ENCODE data around the gene PCDH7. TPM values are rescaled to one million over a fixed set of nuclear protein-coding genes. Genes with fewer than 3 reads are reported as not detected.

The PCDH7 gene
- total and polyA plus RNA-seq, 4 experiments from 2014 or later = not detected

- peaks cover 33 to 34% of the 10 kb centered on the region in 2 donors for H3K27me3 Mint-ChIP-seq
- no peak overlapping the region for H3K4me3 ChIP-seq (ENCODE audit: low read length in 2 of 2)
- intact Hi-C loops (cut with micrococcal nuclease) = no loop called here
- H3K36me3 ChIP-seq (ENCODE audit: insufficient read depth, low read length) = no peaks in the 10 kb centered on the region
- no peak overlapping the region for H3K27ac Mint-ChIP-seq
- H3K27me3 ChIP-seq (ENCODE audit: insufficient read depth, low read length) = peaks cover 3% of the 10 kb centered on the region
- no peak overlapping the region for H3K4me3 Mint-ChIP-seq
- H3K4me1 Mint-ChIP-seq = peaks cover 2 to 39% (median 23%) of the 10 kb centered on the region in 4 donors
- no peak overlapping the region for H3K27ac ChIP-seq (ENCODE audit: low read depth, low read length)
- H3K36me3 Mint-ChIP-seq = peaks cover 0 to 4% of the 10 kb centered on the region in 2 donors
- no peaks in the 10 kb centered on the region for H3K9me3 ChIP-seq (ENCODE audit: control insufficient read depth in 1 of 2, low read length in 2 of 2)
- POLR2A ChIA-PET (ENCODE audit: partially characterized antibody) = no interaction called here
- no peak for DNase-seq
- no peaks in the 10 kb centered on the region for H3K4me1 ChIP-seq (ENCODE audit: insufficient read depth, low read length)
- CTCF ChIA-PET (ENCODE audit: partially characterized antibody) = no interaction called here
- H3K9me3 Mint-ChIP-seq = peaks cover 0 to 18% (median 6%) of the 10 kb centered on the region in 8 donors
These were observed 1.9 kb downstream of the PCDH7 start for GRCh38 chr4:30722092-30722358.

GRCh38 chr4:30722359-30723200 lies 2.4 kb downstream of the PCDH7 start:
- Histone ChIP-seq H3K4me1 (ENCODE audit: insufficient read depth, low read length) (no peaks in the 10 kb centered on the region), H3K4me3 (ENCODE audit: low read length in 2 of 2) (no peak overlapping the region), H3K9me3 (ENCODE audit: control insufficient read depth in 1 of 2, low read length in 2 of 2) (no peaks in the 10 kb centered on the region), H3K36me3 (ENCODE audit: insufficient read depth, low read length) (no peaks in the 10 kb centered on the region), H3K27ac (ENCODE audit: low read depth, low read length) (no peak overlapping the region), H3K27me3 (ENCODE audit: insufficient read depth, low read length) (peaks cover 3% of the 10 kb centered on the region)
- Mint-ChIP-seq H3K4me1 (peaks cover under 1 to 34% (median 20%) of the 10 kb centered on the region in 4 donors), H3K4me3 (no peak overlapping the region), H3K36me3 (peaks cover 0 to 4% of the 10 kb centered on the region in 2 donors), H3K27me3 (peaks cover 31% of the 10 kb centered on the region in 2 donors), H3K9me3 (peaks cover 0 to 18% (median 6%) of the 10 kb centered on the region in 8 donors), H3K27ac (no peak overlapping the region)
- CTCF ChIA-PET (ENCODE audit: partially characterized antibody) = no interaction called here
- POLR2A ChIA-PET (ENCODE audit: partially characterized antibody) = no interaction called here
- DNase-seq = no peak
- intact Hi-C loops (cut with micrococcal nuclease) = no loop called here

GRCh38 chr4:30723201-30723955 lies 3.2 kb downstream of the PCDH7 start:
- no peak for DNase-seq
- peaks cover 0 to 16% (median 6%) of the 10 kb centered on the region in 8 donors for H3K9me3 Mint-ChIP-seq
- H3K27ac Mint-ChIP-seq = no peak overlapping the region
- Histone ChIP-seq H3K27ac (ENCODE audit: low read depth, low read length) (no peak overlapping the region), H3K9me3 (ENCODE audit: control insufficient read depth in 1 of 2, low read length in 2 of 2) (no peaks in the 10 kb centered on the region), H3K4me3 (ENCODE audit: low read length in 2 of 2) (no peak overlapping the region), H3K27me3 (ENCODE audit: insufficient read depth, low read length) (no peaks in the 10 kb centered on the region), H3K4me1 (ENCODE audit: insufficient read depth, low read length) (no peaks in the 10 kb centered on the region), H3K36me3 (ENCODE audit: insufficient read depth, low read length) (no peaks in the 10 kb centered on the region)
- H3K27me3 Mint-ChIP-seq = peaks cover 25 to 27% of the 10 kb centered on the region in 2 donors
- intact Hi-C loops (cut with micrococcal nuclease) = no loop called here
- peaks cover 0 to 4% of the 10 kb centered on the region in 2 donors for H3K36me3 Mint-ChIP-seq
- ChIA-PET POLR2A (ENCODE audit: partially characterized antibody) (no interaction called here), CTCF (ENCODE audit: partially characterized antibody) (no interaction called here)
- H3K4me1 Mint-ChIP-seq = peaks cover 0 to 28% (median 15%) of the 10 kb centered on the region in 4 donors
- H3K4me3 Mint-ChIP-seq = peak overlapping the region in 2 of 8 donors; percentile 6 to 32

- Histone ChIP-seq H3K36me3 (ENCODE audit: insufficient read depth, low read length) (no peaks in the 10 kb centered on the region), H3K4me3 (ENCODE audit: low read length in 2 of 2) (no peak overlapping the region), H3K27me3 (ENCODE audit: insufficient read depth, low read length) (no peaks in the 10 kb centered on the region), H3K4me1 (ENCODE audit: insufficient read depth, low read length) (no peaks in the 10 kb centered on the region), H3K27ac (ENCODE audit: low read depth, low read length) (no peak overlapping the region), H3K9me3 (ENCODE audit: control insufficient read depth in 1 of 2, low read length in 2 of 2) (no peaks in the 10 kb centered on the region)
- CTCF ChIA-PET (ENCODE audit: partially characterized antibody) = no interaction called here
- Mint-ChIP-seq H3K36me3 (peaks cover 0 to 4% of the 10 kb centered on the region in 2 donors), H3K27me3 (peaks cover 17 to 21% of the 10 kb centered on the region in 2 donors), H3K9me3 (peaks cover 0 to 8% (median 6%) of the 10 kb centered on the region in 8 donors), H3K27ac (no peak overlapping the region), H3K4me3 (no peak overlapping the region), H3K4me1 (peaks cover 0 to 20% (median 7%) of the 10 kb centered on the region in 4 donors)
- intact Hi-C loops (cut with micrococcal nuclease) = no loop called here
- DNase-seq = no peak
- POLR2A ChIA-PET (ENCODE audit: partially characterized antibody) = no interaction called here
These were observed 4.1 kb downstream of the PCDH7 start for GRCh38 chr4:30724247-30724646.

GRCh38 chr4:30725562-30725961 lies 5.4 kb downstream of the PCDH7 start:
- H3K27me3 ChIP-seq (ENCODE audit: insufficient read depth, low read length) = no peaks in the 10 kb centered on the region
- Mint-ChIP-seq H3K27ac (no peak overlapping the region), H3K27me3 (peaks cover 15 to 16% of the 10 kb centered on the region in 2 donors), H3K4me3 (no peak overlapping the region), H3K4me1 (peaks cover 0 to 9% (median 5%) of the 10 kb centered on the region in 4 donors), H3K9me3 (peaks cover 0 to 8% (median 5%) of the 10 kb centered on the region in 8 donors), H3K36me3 (peaks cover 0 to 4% of the 10 kb centered on the region in 2 donors)
- ChIA-PET CTCF (ENCODE audit: partially characterized antibody) (no interaction called here), POLR2A (ENCODE audit: partially characterized antibody) (no interaction called here)
- H3K4me1 ChIP-seq (ENCODE audit: insufficient read depth, low read length) = no peaks in the 10 kb centered on the region
- no peaks in the 10 kb centered on the region for H3K36me3 ChIP-seq (ENCODE audit: insufficient read depth, low read length)
- no peaks in the 10 kb centered on the region for H3K9me3 ChIP-seq (ENCODE audit: control insufficient read depth in 1 of 2, low read length in 2 of 2)
- no peak for DNase-seq
- no peak overlapping the region for H3K4me3 ChIP-seq (ENCODE audit: low read length in 2 of 2)
- intact Hi-C loops (cut with micrococcal nuclease) = no loop called here
- H3K27ac ChIP-seq (ENCODE audit: low read depth, low read length) = no peak overlapping the region

GRCh38 chr4:30726090-30726675 lies 6.0 kb downstream of the PCDH7 start:
- Histone ChIP-seq H3K27me3 (ENCODE audit: insufficient read depth, low read length) (no peaks in the 10 kb centered on the region), H3K4me1 (ENCODE audit: insufficient read depth, low read length) (no peaks in the 10 kb centered on the region), H3K4me3 (ENCODE audit: low read length in 2 of 2) (no peak overlapping the region), H3K9me3 (ENCODE audit: control insufficient read depth in 1 of 2, low read length in 2 of 2) (no peaks in the 10 kb centered on the region), H3K36me3 (ENCODE audit: insufficient read depth, low read length) (no peaks in the 10 kb centered on the region), H3K27ac (ENCODE audit: low read depth, low read length) (no peak overlapping the region)
- ChIA-PET CTCF (ENCODE audit: partially characterized antibody) (no interaction called here), POLR2A (ENCODE audit: partially characterized antibody) (no interaction called here)
- DNase-seq = no peak
- Mint-ChIP-seq H3K36me3 (peaks cover 0 to 4% of the 10 kb centered on the region in 2 donors), H3K4me1 (peaks cover 0 to 4% (median under 1%) of the 10 kb centered on the region in 4 donors), H3K4me3 (no peak overlapping the region), H3K9me3 (peaks cover 0 to 8% (median 5%) of the 10 kb centered on the region in 8 donors), H3K27me3 (peaks cover 12 to 13% of the 10 kb centered on the region in 2 donors), H3K27ac (no peak overlapping the region)
- intact Hi-C loops (cut with micrococcal nuclease) = no loop called here

- peaks cover 0 to 4% (median 0%) of the 10 kb centered on the region in 4 donors for H3K4me1 Mint-ChIP-seq
- ChIA-PET CTCF (ENCODE audit: partially characterized antibody) (no interaction called here), POLR2A (ENCODE audit: partially characterized antibody) (no interaction called here)
- Histone ChIP-seq H3K9me3 (ENCODE audit: control insufficient read depth in 1 of 2, low read length in 2 of 2) (no peaks in the 10 kb centered on the region), H3K27ac (ENCODE audit: low read depth, low read length) (no peak overlapping the region), H3K4me3 (ENCODE audit: low read length in 2 of 2) (no peak overlapping the region), H3K36me3 (ENCODE audit: insufficient read depth, low read length) (no peaks in the 10 kb centered on the region), H3K4me1 (ENCODE audit: insufficient read depth, low read length) (no peaks in the 10 kb centered on the region), H3K27me3 (ENCODE audit: insufficient read depth, low read length) (no peaks in the 10 kb centered on the region)
- intact Hi-C loops (cut with micrococcal nuclease) = no loop called here
- peaks cover 10 to 12% of the 10 kb centered on the region in 2 donors for H3K27me3 Mint-ChIP-seq
- H3K4me3 Mint-ChIP-seq = no peak overlapping the region
- H3K9me3 Mint-ChIP-seq = peaks cover 0 to 8% (median 5%) of the 10 kb centered on the region in 8 donors
- no peak for DNase-seq
- peaks cover 0 to 4% of the 10 kb centered on the region in 2 donors for H3K36me3 Mint-ChIP-seq
- H3K27ac Mint-ChIP-seq = no peak overlapping the region
These were observed 7.2 kb downstream of the PCDH7 start for GRCh38 chr4:30727409-30727808.

All from CD4-positive, alpha-beta memory T cell (primary cell).